Body of pancreas (tissue), 4 donors: ENCODE measurements around the gene IQCM.

Experiments used
- CTCF ChIP-seq, 7 experiments: fragments of 450-650 bp in 4 of 7; fragments of 200-600 bp in 3 of 7; sonication (generic) in 3 of 7; IDR thresholded peaks; one replicate each; pipeline ENCODE4 v1.5.1; 2016 to 2019; ENCODE audit warnings: antibody characterized with exemption in 7 of 7
- POLR2A ChIP-seq, 3 donors: fragments of 450-650 bp; IDR thresholded peaks; one replicate each; pipeline ENCODE4 v1.6.1; 2016; ENCODE audit warnings: antibody characterized with exemption in 3 of 3, mild to moderate bottlenecking in 2 of 3

- TF ChIP-seq CTCF (IDR thresholded peaks at IDR 0.05) (no peak), POLR2A (IDR thresholded peaks at IDR 0.05) (no peak)
These were observed 374.3 kb downstream of the IQCM start for GRCh38 chr4:149441338-149441737.
